GM18861 (cell line): ENCODE measurements around the gene ADGRF3.
"Not testable (repeated sequence)": the region's sequence is repeated elsewhere in the genome, so short reads cannot be mapped to it uniquely, and the experiment has no call there.

Experiments used
- ATAC-seq: cut with Tn5 transposase; IDR thresholded peaks from one replicate; pipeline ENCODE4 v1.9.1; 2021; ENCODE audit not compliant: unreplicated experiment

Gene ADGRF3

DNA sequence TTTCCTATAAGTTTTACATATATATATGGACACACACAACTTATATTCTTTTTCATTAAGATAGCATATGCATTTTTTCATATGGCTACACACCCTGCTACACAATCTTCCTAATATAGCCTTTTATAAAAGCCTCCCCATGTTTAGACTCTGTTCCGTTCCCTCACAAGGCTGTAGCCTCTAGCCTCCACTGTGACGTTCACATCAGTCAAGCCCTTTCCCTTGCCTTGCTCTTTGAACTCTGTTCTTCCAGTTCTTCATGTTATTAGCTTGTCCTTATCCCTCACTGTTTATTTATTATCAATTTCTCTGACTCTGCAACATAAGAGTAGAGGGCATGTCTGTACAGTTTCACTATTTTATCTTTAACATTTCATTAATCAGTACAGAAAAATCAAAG is 63.0 kb downstream of the ADGRF3 start:
- no peak for ATAC-seq

DNA sequence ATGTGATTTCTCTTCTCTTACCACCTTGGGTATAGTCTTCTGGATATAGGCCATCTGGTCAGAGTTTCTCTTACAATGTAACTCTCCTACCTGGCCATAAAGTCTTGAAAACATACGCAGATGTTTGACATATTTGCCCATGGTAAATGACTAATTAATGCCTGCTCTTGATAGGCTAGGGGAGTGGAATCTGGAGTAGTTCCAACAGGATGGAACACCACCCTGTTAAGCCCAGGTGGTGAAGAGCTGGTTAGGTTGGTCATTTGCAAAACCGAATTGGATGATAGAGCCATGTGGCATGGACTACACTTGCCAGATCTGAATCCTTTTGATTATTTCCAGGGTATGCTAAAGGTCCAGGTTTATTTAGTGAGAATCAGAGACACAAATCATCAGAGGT is 65.4 kb downstream of the ADGRF3 start:
- no peak for ATAC-seq

DNA sequence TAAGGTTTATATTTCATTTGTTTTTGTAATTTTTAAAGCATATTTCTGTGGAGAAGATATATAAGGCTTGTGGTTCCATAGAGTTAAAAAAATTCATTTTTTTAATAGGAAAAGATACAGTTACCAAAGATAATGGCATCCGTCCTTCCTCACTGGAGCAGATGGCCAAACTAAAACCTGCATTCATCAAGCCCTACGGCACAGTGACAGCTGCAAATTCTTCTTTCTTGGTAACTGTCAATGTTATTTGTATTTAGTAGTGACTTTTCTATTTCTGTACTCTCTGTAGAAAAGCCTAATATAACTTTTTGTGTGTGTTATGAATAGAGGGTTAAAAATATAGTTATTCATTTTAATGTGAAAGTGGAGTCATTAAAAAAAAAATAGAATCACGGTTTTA is 66.7 kb downstream of the ADGRF3 start:
- no peak for ATAC-seq

DNA sequence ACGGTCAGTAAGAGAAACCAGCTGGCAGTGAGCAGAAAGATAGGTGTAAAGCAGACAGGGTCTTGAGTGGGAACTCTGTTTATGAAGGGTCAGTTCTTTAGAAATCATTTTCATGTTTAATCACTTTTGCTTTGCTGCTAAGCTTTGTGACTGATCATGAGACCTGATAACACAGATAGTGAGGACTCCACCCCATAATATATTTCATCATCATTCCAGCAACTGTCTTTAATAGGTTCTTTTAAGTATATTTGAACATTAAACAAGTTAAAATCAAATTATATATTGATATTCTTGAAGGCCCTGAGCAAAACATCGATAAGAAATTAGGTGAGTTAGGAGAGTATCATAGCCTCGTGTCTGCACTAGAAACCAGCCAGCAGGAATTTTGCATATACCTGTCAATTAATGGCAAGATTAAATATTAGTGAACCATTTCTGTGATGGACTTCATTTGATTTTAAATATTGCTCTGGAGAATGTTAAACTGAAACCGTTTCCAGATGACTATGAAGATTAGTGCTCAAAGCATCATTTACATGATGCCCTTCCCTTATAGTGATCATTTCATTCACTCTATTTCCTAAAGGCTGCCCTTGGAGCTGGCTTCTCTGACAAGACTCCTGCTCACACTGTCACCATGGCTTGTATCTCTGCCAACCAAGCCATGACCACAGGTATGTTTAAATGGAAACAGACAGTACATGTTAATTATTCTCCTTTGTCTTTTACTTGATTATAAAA is 69.9 kb downstream of the ADGRF3 start:
- no peak for ATAC-seq

DNA sequence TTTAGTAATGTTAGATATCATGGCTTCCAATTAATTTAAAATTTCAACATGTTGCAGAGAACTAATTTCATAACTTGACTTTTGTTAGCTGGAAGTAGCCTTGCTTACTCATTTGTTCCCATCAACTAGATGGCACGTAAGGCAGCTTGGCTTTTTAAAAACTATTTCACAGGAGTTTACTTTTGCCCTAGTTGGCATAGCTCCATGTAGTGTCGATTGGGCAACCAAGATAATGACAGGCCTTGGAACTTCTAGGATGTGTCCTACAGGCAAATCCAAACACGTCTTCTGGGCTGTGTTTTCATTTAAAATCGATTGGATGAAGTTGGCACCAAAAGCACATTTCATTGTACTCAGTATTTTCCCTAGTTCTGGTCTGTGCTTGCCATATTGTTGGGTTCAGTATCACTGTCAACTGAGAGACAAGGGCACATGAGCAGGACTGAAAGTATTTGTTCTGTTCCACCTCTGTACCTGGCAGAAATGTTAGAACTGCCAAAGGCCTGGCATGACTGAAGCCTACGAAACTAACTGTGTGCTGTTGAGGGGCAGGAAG is 72.5 kb downstream of the ADGRF3 start:
- no peak for ATAC-seq

DNA sequence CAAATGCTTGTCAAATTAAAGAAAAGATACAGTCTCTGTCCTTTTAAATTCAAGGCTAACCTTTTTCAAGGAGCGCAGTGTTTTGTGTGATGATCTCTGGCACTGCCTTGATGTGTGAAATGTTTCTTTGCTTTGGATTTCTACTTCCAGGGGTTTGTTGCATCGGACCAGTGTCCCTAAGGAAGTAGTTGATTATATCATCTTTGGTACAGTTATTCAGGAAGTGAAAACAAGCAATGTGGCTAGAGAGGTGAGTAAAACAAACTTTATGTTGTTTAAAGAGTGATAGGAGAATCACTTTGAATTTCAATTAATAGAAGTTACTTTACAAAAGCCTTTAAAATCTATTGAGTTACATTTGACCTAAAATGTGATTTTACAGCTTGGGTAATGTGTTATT is 73.1 kb downstream of the ADGRF3 start:
- no peak for ATAC-seq

DNA sequence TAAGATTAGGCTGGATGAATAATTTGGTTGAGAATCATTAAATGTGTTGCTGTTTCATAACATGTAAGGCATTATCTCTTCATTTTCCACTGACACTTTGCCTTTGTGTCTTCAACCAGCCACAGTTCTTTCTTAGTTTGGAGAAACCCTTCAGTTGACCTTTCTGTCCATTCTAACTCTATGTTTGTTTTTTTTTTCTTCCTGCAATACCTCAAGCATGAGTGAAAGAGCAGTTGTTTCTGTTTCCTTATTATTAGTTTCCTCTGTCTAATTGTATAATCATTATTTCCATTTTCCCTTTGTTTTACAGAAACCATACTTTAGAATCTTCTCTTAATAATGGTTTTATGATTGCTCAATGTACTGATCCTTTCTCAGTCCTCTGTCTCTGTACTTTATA is 76.2 kb downstream of the ADGRF3 start:
- ATAC-seq = no peak

DNA sequence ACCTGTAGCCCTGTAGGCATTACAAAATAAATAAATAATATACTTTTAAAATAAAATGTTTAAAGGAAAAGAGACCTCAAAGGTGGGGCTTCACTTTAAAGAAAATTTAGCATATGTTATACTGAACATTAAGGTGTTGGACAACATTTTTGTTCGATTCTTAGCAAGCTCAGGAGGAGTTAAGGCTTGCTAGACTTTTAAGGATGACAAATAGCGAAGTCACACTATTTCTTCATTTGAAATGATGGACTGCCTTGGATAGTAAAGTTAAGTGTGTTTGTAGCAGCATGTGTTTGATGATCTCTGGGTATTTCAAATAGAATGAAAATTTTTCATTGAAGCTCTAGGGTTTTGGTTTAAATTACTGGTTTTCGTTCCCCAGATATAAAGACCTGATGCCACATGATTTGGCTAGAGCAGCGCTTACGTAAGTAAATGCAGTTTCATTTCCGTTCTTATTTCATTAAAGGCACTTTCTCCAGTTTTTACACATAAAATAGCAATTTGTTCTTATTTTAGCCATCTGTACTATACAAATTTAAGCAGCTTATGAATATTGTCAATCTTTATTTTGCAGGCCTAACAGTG is 76.9 kb downstream of the ADGRF3 start:
- ATAC-seq = no peak

DNA sequence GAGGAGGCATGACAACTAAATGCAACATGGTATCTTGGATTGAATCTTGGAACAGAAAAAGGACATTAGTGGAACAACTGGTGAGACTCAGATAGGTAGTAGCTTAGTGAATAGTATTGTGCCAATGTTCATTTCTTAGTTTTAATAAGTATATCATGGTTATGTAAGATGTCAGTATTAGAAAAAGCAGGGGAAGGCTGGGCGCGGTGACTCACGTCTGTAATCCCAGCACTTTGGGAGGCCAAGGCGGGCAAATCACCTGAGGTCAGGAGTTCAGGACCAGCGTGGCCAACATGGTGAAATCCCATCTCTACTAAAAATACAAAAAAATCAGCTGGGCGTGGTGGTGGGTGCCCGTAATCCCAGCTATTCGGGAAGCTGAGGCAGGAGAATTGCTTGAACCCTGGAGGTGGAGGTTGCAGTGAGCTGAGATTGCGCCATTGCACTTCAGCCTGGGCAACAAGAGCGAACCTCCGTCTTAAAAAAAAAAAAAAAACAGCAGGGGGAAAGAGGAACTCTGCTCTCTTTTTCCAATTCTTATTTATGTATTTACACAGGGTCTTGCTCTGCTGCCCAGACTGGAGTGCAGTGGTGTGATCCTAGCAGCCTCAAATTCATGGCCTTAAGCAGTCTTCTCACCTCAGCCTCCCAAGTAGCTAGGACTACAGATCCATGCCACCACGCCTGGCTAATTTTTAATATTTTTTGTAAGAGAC is 77.8 kb downstream of the ADGRF3 start:
- not testable (repeated sequence) for ATAC-seq

DNA sequence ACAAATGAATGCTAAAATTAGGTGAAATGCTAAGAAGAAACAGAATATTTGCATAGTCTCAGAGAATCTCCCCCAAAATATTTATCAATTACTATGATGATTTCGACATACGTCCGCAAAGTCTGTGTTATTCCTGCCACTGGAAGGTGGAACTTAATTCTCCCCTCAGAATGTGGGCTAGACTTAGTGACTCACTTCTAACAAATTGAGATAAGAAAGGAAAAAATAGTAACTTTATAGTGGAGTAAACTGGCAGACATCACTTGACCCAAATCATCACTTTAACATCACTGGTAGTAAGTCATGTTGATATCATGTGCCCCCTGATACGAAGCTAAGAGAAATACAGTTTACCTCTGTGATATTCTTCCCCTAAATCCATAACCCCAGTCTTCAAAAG is 78.4 kb downstream of the ADGRF3 start:
- no peak for ATAC-seq

DNA sequence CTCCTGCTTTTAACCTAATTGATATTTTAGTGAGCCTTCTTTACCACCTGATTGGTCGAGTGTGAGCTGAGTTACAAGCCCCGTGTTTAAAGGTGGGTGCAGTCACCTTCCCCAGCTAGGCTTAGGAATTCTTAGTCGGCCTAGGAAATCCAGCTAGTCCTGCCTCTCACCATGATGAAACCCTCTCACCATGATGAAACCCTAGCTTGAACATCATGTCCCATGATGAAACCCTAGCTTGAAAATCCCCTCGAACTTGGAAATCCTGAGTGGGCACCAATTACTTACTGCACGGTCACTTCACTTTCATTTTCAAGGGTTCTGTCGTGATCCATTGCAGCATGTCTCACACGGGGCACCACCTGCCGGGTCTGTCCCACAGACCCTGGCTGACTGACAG is 87.8 kb downstream of the ADGRF3 start:
- not testable (repeated sequence) for ATAC-seq
